Measurements from ENCODE around the gene YPEL1. TPM values are rescaled to one million over a fixed set of nuclear protein-coding genes. Genes with fewer than 3 reads are reported as not detected.

Gene YPEL1
- polyA plus RNA-seq, 3 donors: 1.0 to 2.3 (median 2.0) TPM

- Mint-ChIP-seq H3K27ac (no peak overlapping the region), H3K36me3 (peaks cover 74 to 83% of the 10 kb centered on the region in 2 donors)
These were observed 25.0 kb upstream of the YPEL1 start for GRCh38 chr22:21760640-21761039.

GRCh38 chr22:21759646-21760376 is 24.2 kb upstream of the YPEL1 start:
- Mint-ChIP-seq H3K27ac (peak overlapping the region in 1 of 7 donors; percentile 64), H3K4me3 (no peak overlapping the region), H3K27me3 (ENCODE audit: low read depth in 3 of 3) (peaks cover 0 to 2% (median 1%) of the 10 kb centered on the region in 3 donors), H3K4me1 (peaks cover 8% of the 10 kb centered on the region), H3K9me3 (no peaks in the 10 kb centered on the region), H3K36me3 (peaks cover 68 to 83% of the 10 kb centered on the region in 2 donors)
- Histone ChIP-seq H2AFZ (ENCODE audit: insufficient read depth, low read depth, low read length, poor library complexity, severe bottlenecking) (no peak overlapping the region), H3K4me1 (ENCODE audit: control insufficient read depth in 1 of 2, insufficient read depth in 2 of 2, low read length in 2 of 2) (no peaks in the 10 kb centered on the region), H3K27me3 (ENCODE audit: control insufficient read depth in 2 of 2, insufficient read depth in 2 of 2, low read length in 2 of 2) (no peaks in the 10 kb centered on the region), H3K27ac (ENCODE audit: low read depth in 1 of 2, low read length in 2 of 2) (no peak overlapping the region), H3K79me2 (ENCODE audit: insufficient read depth, low read length) (no peaks in the 10 kb centered on the region), H3K4me3 (replicated peaks in 1 of 3; ENCODE audit: low read depth in 2 of 3, low read length in 3 of 3) (no peak overlapping the region), H3K36me3 (replicated peaks in 1 of 2; ENCODE audit: control insufficient read depth in 1 of 2, insufficient read depth in 2 of 2, low read length in 2 of 2) (peaks cover 75 to 84% of the 10 kb centered on the region in 2 donors), H3K4me2 (replicated peaks; ENCODE audit: extremely low read depth, low read length, poor library complexity, severe bottlenecking) (no peak overlapping the region), H3K9me3 (replicated peaks in 1 of 2; ENCODE audit: control insufficient read depth in 1 of 2, insufficient read depth in 1 of 2, low read length in 2 of 2) (no peaks in the 10 kb centered on the region), H3K9ac (ENCODE audit: insufficient read depth, low read length, poor library complexity, severe bottlenecking) (no peak overlapping the region), H4K20me1 (ENCODE audit: insufficient read depth, low read length) (peaks cover 53% of the 10 kb centered on the region)
- no peak for DNase-seq
- intact Hi-C loops (cut with micrococcal nuclease): no loop called here
- WGBS (ENCODE audit: insufficient coverage): no CpG with 5 or more reads among the region's 8 CpGs
- TF ChIP-seq, protein P1, sequence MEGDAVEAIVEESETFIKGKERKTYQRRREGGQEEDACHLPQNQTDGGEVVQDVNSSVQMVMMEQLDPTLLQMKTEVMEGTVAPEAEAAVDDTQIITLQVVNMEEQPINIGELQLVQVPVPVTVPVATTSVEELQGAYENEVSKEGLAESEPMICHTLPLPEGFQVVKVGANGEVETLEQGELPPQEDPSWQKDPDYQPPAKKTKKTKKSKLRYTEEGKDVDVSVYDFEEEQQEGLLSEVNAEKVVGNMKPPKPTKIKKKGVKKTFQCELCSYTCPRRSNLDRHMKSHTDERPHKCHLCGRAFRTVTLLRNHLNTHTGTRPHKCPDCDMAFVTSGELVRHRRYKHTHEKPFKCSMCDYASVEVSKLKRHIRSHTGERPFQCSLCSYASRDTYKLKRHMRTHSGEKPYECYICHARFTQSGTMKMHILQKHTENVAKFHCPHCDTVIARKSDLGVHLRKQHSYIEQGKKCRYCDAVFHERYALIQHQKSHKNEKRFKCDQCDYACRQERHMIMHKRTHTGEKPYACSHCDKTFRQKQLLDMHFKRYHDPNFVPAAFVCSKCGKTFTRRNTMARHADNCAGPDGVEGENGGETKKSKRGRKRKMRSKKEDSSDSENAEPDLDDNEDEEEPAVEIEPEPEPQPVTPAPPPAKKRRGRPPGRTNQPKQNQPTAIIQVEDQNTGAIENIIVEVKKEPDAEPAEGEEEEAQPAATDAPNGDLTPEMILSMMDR (IDR thresholded peaks at IDR 0.05): no peak

More at GRCh38 chr22:21760640-21761039, 25.0 kb upstream of the YPEL1 start:
- Histone ChIP-seq H3K27me3 (ENCODE audit: control insufficient read depth in 2 of 2, insufficient read depth in 2 of 2, low read length in 2 of 2) (no peaks in the 10 kb centered on the region), H3K79me2 (ENCODE audit: insufficient read depth, low read length) (no peaks in the 10 kb centered on the region), H3K9me3 (replicated peaks in 1 of 2; ENCODE audit: control insufficient read depth in 1 of 2, insufficient read depth in 1 of 2, low read length in 2 of 2) (no peaks in the 10 kb centered on the region), H3K36me3 (replicated peaks in 1 of 2; ENCODE audit: control insufficient read depth in 1 of 2, insufficient read depth in 2 of 2, low read length in 2 of 2) (peaks cover 83 to 93% of the 10 kb centered on the region in 2 donors), H3K27ac (ENCODE audit: low read depth in 1 of 2, low read length in 2 of 2) (no peak overlapping the region), H4K20me1 (ENCODE audit: insufficient read depth, low read length) (peaks cover 61% of the 10 kb centered on the region), H3K9ac (ENCODE audit: insufficient read depth, low read length, poor library complexity, severe bottlenecking) (no peak overlapping the region), H2AFZ (ENCODE audit: insufficient read depth, low read depth, low read length, poor library complexity, severe bottlenecking) (no peak overlapping the region), H3K4me1 (ENCODE audit: control insufficient read depth in 1 of 2, insufficient read depth in 2 of 2, low read length in 2 of 2) (no peaks in the 10 kb centered on the region), H3K4me2 (replicated peaks; ENCODE audit: extremely low read depth, low read length, poor library complexity, severe bottlenecking) (no peak overlapping the region), H3K4me3 (replicated peaks in 1 of 3; ENCODE audit: low read depth in 2 of 3, low read length in 3 of 3) (no peak overlapping the region)
- whole genome bisulfite sequencing (ENCODE audit: insufficient coverage): 100% methylated on average over 1 of the region's 2 CpGs
- no peaks in the 10 kb centered on the region for H3K9me3 Mint-ChIP-seq
- H3K4me1 Mint-ChIP-seq: peaks cover 3% of the 10 kb centered on the region
- no peak overlapping the region for H3K4me3 Mint-ChIP-seq
- no peak for DNase-seq
- TF ChIP-seq, protein P1 (IDR thresholded peaks at IDR 0.05): no peak
- peaks cover 0 to 2% (median 1%) of the 10 kb centered on the region in 3 donors for H3K27me3 Mint-ChIP-seq (ENCODE audit: low read depth in 3 of 3)
- intact Hi-C loops (cut with micrococcal nuclease): no loop called here

All from CD14-positive monocyte (primary cell).